ENCODE results near the gene YDJC.
"Not testable (repeated sequence)": the region's sequence is repeated elsewhere in the genome, so short reads cannot be mapped to it uniquely, and the experiment has no call there.

The YDJC gene

GRCh38 chr22:21582801-21583740, 46.8 kb downstream of the YDJC start:
- Histone ChIP-seq H3K9ac (ENCODE audit: low read length) (no peak overlapping the region), H3K4me1 (ENCODE audit: control insufficient read depth, insufficient read depth, low read length) (peaks cover 21% of the 10 kb centered on the region), H3K9me3 (ENCODE audit: control insufficient read depth, low read length) (no peaks in the 10 kb centered on the region), H3K27me3 (replicated peaks; ENCODE audit: control insufficient read depth, insufficient read depth, low read length) (no peaks in the 10 kb centered on the region), H3K36me3 (ENCODE audit: control insufficient read depth, insufficient read depth, low read length, severe bottlenecking) (no peaks in the 10 kb centered on the region), H3K4me3 (ENCODE audit: low read length) (no peak overlapping the region)
- DNase-seq (ENCODE audit: low read depth), result no peak

GRCh38 chr22:21581009-21581713, 48.7 kb downstream of the YDJC start:
- not testable (repeated sequence) for DNase-seq (ENCODE audit: low read depth)

GRCh38 chr22:21580623-21581007, 49.2 kb downstream of the YDJC start:
- H3K9ac ChIP-seq (ENCODE audit: low read length), result not testable (repeated sequence)
- peaks cover 15% of the 10 kb centered on the region for H3K4me1 ChIP-seq (ENCODE audit: control insufficient read depth, insufficient read depth, low read length)

More at GRCh38 chr22:21581009-21581713, 48.7 kb downstream of the YDJC start:
- not testable (repeated sequence) for H3K36me3 ChIP-seq (ENCODE audit: control insufficient read depth, insufficient read depth, low read length, severe bottlenecking); H3K9me3 ChIP-seq (ENCODE audit: control insufficient read depth, low read length); H3K9ac ChIP-seq (ENCODE audit: low read length); H3K27me3 ChIP-seq (replicated peaks; ENCODE audit: control insufficient read depth, insufficient read depth, low read length); H3K4me3 ChIP-seq (ENCODE audit: low read length)
- peaks cover 15% of the 10 kb centered on the region for H3K4me1 ChIP-seq (ENCODE audit: control insufficient read depth, insufficient read depth, low read length)

GRCh38 chr22:21579474-21579851, 50.4 kb downstream of the YDJC start:
- DNase-seq (ENCODE audit: low read depth), result no peak
- Histone ChIP-seq H3K4me3 (ENCODE audit: low read length) (no peak overlapping the region), H3K4me1 (ENCODE audit: control insufficient read depth, insufficient read depth, low read length) (peaks cover 18% of the 10 kb centered on the region)

More at GRCh38 chr22:21580623-21581007, 49.2 kb downstream of the YDJC start:
- DNase-seq (ENCODE audit: low read depth); H3K27me3 ChIP-seq (replicated peaks; ENCODE audit: control insufficient read depth, insufficient read depth, low read length); H3K9me3 ChIP-seq (ENCODE audit: control insufficient read depth, low read length); H3K4me3 ChIP-seq (ENCODE audit: low read length); H3K36me3 ChIP-seq (ENCODE audit: control insufficient read depth, insufficient read depth, low read length, severe bottlenecking): not testable (repeated sequence)

More at GRCh38 chr22:21579474-21579851, 50.4 kb downstream of the YDJC start:
- H3K9ac ChIP-seq (ENCODE audit: low read length), result no peak overlapping the region
- no peaks in the 10 kb centered on the region for H3K36me3 ChIP-seq (ENCODE audit: control insufficient read depth, insufficient read depth, low read length, severe bottlenecking)
- H3K27me3 ChIP-seq (replicated peaks; ENCODE audit: control insufficient read depth, insufficient read depth, low read length), result no peaks in the 10 kb centered on the region
- H3K9me3 ChIP-seq (ENCODE audit: control insufficient read depth, low read length), result no peaks in the 10 kb centered on the region
